Measurements from ENCODE around the gene RTN4. TPM values are rescaled to one million over a fixed set of nuclear protein-coding genes. Genes with fewer than 3 reads are reported as not detected.
A peak's percentile ranks its signal among the peaks of the same experiment; 100 is the strongest.
"Not testable (repeated sequence)": the region's sequence is repeated elsewhere in the genome, so short reads cannot be mapped to it uniquely, and the experiment has no call there.

RTN4 gene
- total RNA-seq, 1 donor from 2014 or later = 92.2 TPM

- no peak for DNase-seq (ENCODE audit: low read depth in 2 of 2)
Observed at GRCh38 chr2:55010915-55011314, 39.3 kb downstream of the RTN4 start.

- DNase-seq (ENCODE audit: low read depth in 2 of 2) = peak in 1 of 2 donors; percentile 52
Observed at GRCh38 chr2:55010149-55010591, 40.1 kb downstream of the RTN4 start.

GRCh38 chr2:55009277-55010060 lies 40.8 kb downstream of the RTN4 start:
- DNase-seq (ENCODE audit: low read depth in 2 of 2) = no peak

GRCh38 chr2:55006306-55006705 lies 43.9 kb downstream of the RTN4 start:
- DNase-seq (ENCODE audit: low read depth in 2 of 2) = no peak

- DNase-seq (ENCODE audit: low read depth in 2 of 2) = no peak
Observed at GRCh38 chr2:55003706-55004639, 46.3 kb downstream of the RTN4 start.

GRCh38 chr2:55001716-55002115 lies 48.5 kb downstream of the RTN4 start:
- no peak for DNase-seq (ENCODE audit: low read depth in 2 of 2)

GRCh38 chr2:55000341-55000740 lies 49.9 kb downstream of the RTN4 start:
- DNase-seq (ENCODE audit: low read depth in 2 of 2) = no peak

- DNase-seq (ENCODE audit: low read depth in 2 of 2) = peak in 1 of 2 donors; percentile 33
Observed at GRCh38 chr2:54999182-54999581, 51.1 kb downstream of the RTN4 start.

GRCh38 chr2:54997826-54998225 lies 52.4 kb downstream of the RTN4 start:
- no peak for DNase-seq (ENCODE audit: low read depth in 2 of 2)

GRCh38 chr2:54995553-54995952 lies 54.7 kb downstream of the RTN4 start:
- no peak for DNase-seq (ENCODE audit: low read depth in 2 of 2)

- DNase-seq (ENCODE audit: low read depth in 2 of 2) = not testable (repeated sequence)
Observed at GRCh38 chr2:54990694-54991093, 59.6 kb downstream of the RTN4 start.

- DNase-seq (ENCODE audit: low read depth in 2 of 2) = no peak
Observed at GRCh38 chr2:54988612-54989011, 61.6 kb downstream of the RTN4 start.

GRCh38 chr2:54986264-54986663 lies 64.0 kb downstream of the RTN4 start:
- no peak for DNase-seq (ENCODE audit: low read depth in 2 of 2)

- no peak for DNase-seq (ENCODE audit: low read depth in 2 of 2)
Observed at GRCh38 chr2:54984476-54984875, 65.8 kb downstream of the RTN4 start.

GRCh38 chr2:54983345-54984220 lies 66.7 kb downstream of the RTN4 start:
- peak in 1 of 2 donors; percentile 34 for DNase-seq (ENCODE audit: low read depth in 2 of 2)

- DNase-seq (ENCODE audit: low read depth in 2 of 2) = no peak
Observed at GRCh38 chr2:54981385-54981784, 68.9 kb downstream of the RTN4 start.

GRCh38 chr2:54979321-54980044 lies 70.8 kb downstream of the RTN4 start:
- no peak for DNase-seq (ENCODE audit: low read depth in 2 of 2)

- no peak for DNase-seq (ENCODE audit: low read depth in 2 of 2)
Observed at GRCh38 chr2:54977149-54977548, 73.1 kb downstream of the RTN4 start.

- no peak for DNase-seq (ENCODE audit: low read depth in 2 of 2)
Observed at GRCh38 chr2:54975598-54976492, 74.4 kb downstream of the RTN4 start.

GRCh38 chr2:54975175-54975574 lies 75.1 kb downstream of the RTN4 start:
- DNase-seq (ENCODE audit: low read depth in 2 of 2) = no peak
